Parathyroid adenoma (tissue), 2 donors: ENCODE measurements around the gene PLCXD1.

Source experiments
- H2AFZ ChIP-seq: fragments of 300-600 bp; sonication (generic); one replicate; pipeline ENCODE4 v1.7.0; 2017; ENCODE audit warnings: antibody characterized with exemption, mild to moderate bottlenecking
- H3K27ac ChIP-seq: fragments of 300-600 bp; sonication (generic); one replicate; pipeline ENCODE4 v1.7.0; 2017
- H3K27me3 ChIP-seq: fragments of 300-600 bp; sonication (generic); one replicate; pipeline ENCODE4 v1.7.0; 2017; ENCODE audit warnings: low read length; ENCODE audit not compliant: control insufficient read depth, insufficient read depth
- H3K36me3 ChIP-seq: fragments of 300-600 bp; sonication (generic); one replicate; pipeline ENCODE4 v1.7.0; 2017; ENCODE audit warnings: low read length; ENCODE audit not compliant: control insufficient read depth, insufficient read depth
- H3K4me1 ChIP-seq: fragments of 300-600 bp; sonication (generic); one replicate; pipeline ENCODE4 v1.7.0; 2017; ENCODE audit warnings: control low read depth
- H3K4me2 ChIP-seq: fragments of 300-600 bp; sonication (generic); one replicate; pipeline ENCODE4 v1.7.0; 2017; ENCODE audit warnings: low read length
- H3K4me3 ChIP-seq: fragments of 300-600 bp; sonication (generic); one replicate; pipeline ENCODE4 v1.7.0; 2017; ENCODE audit warnings: low read depth, low read length
- H3K79me2 ChIP-seq: fragments of 300-600 bp; sonication (generic); one replicate; pipeline ENCODE4 v1.7.0; 2017; ENCODE audit warnings: control low read depth
- H3K9ac ChIP-seq: fragments of 300-600 bp; sonication (generic); one replicate; pipeline ENCODE4 v1.7.0; 2017; ENCODE audit warnings: mild to moderate bottlenecking
- H3K9me3 ChIP-seq: fragments of 300-600 bp; sonication (generic); one replicate; pipeline ENCODE4 v1.7.0; 2017; ENCODE audit warnings: low read length; ENCODE audit not compliant: control insufficient read depth
- TF ChIP-seq, protein P1 (sequence below): fragments of 300-600 bp; sonication (generic); IDR thresholded peaks from one replicate; pipeline ENCODE4 v1.7.0; 2017; ENCODE audit warnings: antibody characterized with exemption, mild to moderate bottlenecking
- donor health status: primary hyperparathyroidism.

Gene PLCXD1

GRCh38 chrX:290476-291166, 9.4 kb downstream of the PLCXD1 start:
- H3K4me1 ChIP-seq, result no peaks in the 10 kb centered on the region
- no peaks in the 10 kb centered on the region for H3K27me3 ChIP-seq
- no peaks in the 10 kb centered on the region for H3K9me3 ChIP-seq
- no peaks in the 10 kb centered on the region for H3K36me3 ChIP-seq
- no peaks in the 10 kb centered on the region for H3K79me2 ChIP-seq
- H2AFZ ChIP-seq, result no peak overlapping the region
- H3K27ac ChIP-seq, result no peak overlapping the region
- no peak overlapping the region for H3K4me3 ChIP-seq
- H3K9ac ChIP-seq, result no peak overlapping the region
- TF ChIP-seq, protein P1, sequence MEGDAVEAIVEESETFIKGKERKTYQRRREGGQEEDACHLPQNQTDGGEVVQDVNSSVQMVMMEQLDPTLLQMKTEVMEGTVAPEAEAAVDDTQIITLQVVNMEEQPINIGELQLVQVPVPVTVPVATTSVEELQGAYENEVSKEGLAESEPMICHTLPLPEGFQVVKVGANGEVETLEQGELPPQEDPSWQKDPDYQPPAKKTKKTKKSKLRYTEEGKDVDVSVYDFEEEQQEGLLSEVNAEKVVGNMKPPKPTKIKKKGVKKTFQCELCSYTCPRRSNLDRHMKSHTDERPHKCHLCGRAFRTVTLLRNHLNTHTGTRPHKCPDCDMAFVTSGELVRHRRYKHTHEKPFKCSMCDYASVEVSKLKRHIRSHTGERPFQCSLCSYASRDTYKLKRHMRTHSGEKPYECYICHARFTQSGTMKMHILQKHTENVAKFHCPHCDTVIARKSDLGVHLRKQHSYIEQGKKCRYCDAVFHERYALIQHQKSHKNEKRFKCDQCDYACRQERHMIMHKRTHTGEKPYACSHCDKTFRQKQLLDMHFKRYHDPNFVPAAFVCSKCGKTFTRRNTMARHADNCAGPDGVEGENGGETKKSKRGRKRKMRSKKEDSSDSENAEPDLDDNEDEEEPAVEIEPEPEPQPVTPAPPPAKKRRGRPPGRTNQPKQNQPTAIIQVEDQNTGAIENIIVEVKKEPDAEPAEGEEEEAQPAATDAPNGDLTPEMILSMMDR, result no peak
- H3K4me2 ChIP-seq, result no peak overlapping the region

- H3K36me3 ChIP-seq, result no peaks in the 10 kb centered on the region
- H3K27me3 ChIP-seq, result no peaks in the 10 kb centered on the region
- no peaks in the 10 kb centered on the region for H3K79me2 ChIP-seq
- no peak overlapping the region for H3K9ac ChIP-seq
- no peak overlapping the region for H3K4me2 ChIP-seq
- H3K9me3 ChIP-seq, result no peaks in the 10 kb centered on the region
- TF ChIP-seq, protein P1, result no peak
- H3K27ac ChIP-seq, result no peak overlapping the region
- H3K4me3 ChIP-seq, result no peak overlapping the region
- no peaks in the 10 kb centered on the region for H3K4me1 ChIP-seq
- no peak overlapping the region for H2AFZ ChIP-seq
Observed at GRCh38 chrX:291411-291901, 10.3 kb downstream of the PLCXD1 start.

GRCh38 chrX:292900-293897, 12.0 kb downstream of the PLCXD1 start:
- TF ChIP-seq, protein P1, result no peak
- Histone ChIP-seq H3K27ac (no peak overlapping the region), H3K4me3 (no peak overlapping the region), H3K79me2 (no peaks in the 10 kb centered on the region), H3K9me3 (no peaks in the 10 kb centered on the region), H2AFZ (no peak overlapping the region), H3K36me3 (no peaks in the 10 kb centered on the region), H3K27me3 (no peaks in the 10 kb centered on the region), H3K4me1 (no peaks in the 10 kb centered on the region), H3K4me2 (no peak overlapping the region), H3K9ac (no peak overlapping the region)

DNA sequence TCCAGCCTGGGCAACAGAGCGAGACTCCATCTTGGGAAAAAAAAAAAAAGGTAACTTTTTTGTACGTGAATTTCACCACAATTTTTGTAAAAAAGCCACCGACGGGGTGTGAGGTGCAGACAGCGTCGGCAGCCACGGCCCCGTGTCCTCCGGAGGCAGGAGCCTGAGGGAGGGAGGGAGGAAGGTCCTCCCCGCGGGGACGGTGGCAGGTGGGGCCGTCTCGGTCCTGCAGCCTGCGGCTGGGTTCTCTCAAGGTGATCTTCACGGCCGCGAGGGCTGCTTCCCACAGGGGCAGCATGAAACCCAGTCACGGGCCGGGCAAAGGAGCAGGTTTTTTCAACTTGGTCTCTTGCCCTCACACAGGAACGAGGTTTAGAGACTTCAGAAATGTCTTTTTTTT, 14.0 kb downstream of the PLCXD1 start:
- no peak overlapping the region for H3K4me2 ChIP-seq
- TF ChIP-seq, protein P1, result no peak
- no peak overlapping the region for H3K27ac ChIP-seq
- no peaks in the 10 kb centered on the region for H3K36me3 ChIP-seq
- H3K4me1 ChIP-seq, result no peaks in the 10 kb centered on the region
- H2AFZ ChIP-seq, result no peak overlapping the region
- no peak overlapping the region for H3K4me3 ChIP-seq
- H3K27me3 ChIP-seq, result no peaks in the 10 kb centered on the region
- H3K9me3 ChIP-seq, result no peaks in the 10 kb centered on the region
- H3K9ac ChIP-seq, result no peak overlapping the region
- H3K79me2 ChIP-seq, result no peaks in the 10 kb centered on the region
